Limb (tissue), 2 donors: ENCODE measurements around the gene NFATC3.
"Not testable (repeated sequence)": the region's sequence is repeated elsewhere in the genome, so short reads cannot be mapped to it uniquely, and the experiment has no call there.

Source experiments
- DNase-seq, 2 donors: peaks; one replicate each; pipeline ENCODE4 v3.0.0-alpha.2; 2016; ENCODE audit errors: extremely low spot score in 2 of 2

The NFATC3 gene

DNA sequence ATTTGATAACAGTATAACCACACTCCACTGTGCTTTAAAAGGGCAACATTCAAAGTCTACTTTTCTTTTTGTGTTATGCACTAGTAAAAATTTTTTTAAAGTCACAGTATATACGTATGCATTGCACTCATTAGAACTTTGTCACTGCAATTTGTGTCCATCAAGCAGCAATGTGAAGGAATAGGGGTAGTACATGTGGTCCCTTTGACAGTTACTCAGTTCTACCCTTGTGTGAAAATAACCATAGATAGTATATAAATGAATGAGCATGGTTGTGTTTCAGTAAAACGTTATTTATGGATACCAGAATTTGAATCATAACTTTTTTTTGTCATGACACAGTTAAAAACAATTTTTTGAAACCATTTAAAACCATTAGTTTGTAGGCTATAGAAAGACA is 30.7 kb downstream of the NFATC3 start:
- DNase-seq = no peak

DNA sequence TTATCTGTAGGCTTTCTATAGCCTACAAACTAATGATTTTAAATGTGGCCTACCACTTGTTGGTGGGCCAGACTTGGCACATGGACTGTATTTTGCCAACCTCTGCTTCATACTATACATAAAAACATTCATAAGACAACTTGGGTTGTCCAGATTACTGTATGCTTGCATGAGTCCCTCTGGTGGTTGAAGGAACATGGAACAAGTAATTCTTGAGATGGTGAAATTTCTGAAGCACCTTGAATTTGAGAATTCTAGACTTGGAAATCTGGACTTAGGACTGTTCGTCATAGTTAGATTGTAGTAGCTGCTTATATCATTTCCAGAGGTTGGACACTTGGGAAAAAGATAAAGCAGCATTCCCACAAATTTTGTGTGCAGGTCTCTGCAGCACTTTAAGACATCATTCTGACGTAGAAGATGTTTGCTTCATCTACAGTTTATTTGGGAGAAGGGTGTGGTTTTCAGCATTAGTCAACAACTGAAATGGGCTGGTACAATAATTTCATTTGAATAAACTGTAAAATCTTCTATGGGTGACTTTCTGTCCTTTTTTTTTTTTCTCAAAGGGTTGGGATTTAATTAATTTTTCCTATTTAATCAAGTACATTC is 31.2 kb downstream of the NFATC3 start:
- DNase-seq = no peak

DNA sequence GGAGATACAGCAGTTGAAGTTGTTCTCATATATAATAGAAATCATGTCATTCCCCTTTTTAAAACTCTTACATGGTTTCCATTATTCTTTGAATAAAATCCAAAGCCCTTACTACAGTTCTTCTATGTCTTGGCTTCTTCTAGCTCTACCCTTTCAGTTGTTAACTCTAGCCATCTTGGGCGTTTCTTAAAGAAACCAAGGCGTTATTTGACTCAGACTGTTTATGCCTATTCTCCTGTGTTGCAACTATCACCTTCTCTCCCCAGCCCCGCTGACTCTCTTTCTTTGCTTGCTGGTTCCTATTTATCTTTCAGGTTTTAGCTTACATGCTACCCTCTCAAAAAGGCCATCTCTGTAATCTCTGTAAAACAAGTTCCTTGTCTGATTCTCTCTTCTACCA is 32.7 kb downstream of the NFATC3 start:
- DNase-seq = no peak

DNA sequence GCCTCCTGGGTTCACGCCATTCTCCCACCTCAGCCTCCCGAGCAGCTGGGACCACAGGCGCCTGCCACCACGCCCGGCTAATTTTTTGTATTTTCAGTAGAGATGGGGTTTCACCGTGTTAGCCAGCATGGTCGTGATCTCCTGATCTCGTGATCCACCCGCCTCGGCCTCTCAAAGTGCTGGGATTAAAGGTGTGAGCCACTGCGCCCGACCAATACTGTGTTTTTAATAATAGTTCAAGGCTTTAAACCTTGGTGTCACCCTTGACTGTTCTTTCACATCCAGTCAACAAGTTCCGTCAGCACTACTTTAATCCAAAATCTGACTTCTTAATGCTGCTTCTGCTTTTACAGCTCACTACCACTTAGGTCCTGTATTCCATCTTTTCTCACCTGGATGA is 33.8 kb downstream of the NFATC3 start:
- not testable (repeated sequence) for DNase-seq

DNA sequence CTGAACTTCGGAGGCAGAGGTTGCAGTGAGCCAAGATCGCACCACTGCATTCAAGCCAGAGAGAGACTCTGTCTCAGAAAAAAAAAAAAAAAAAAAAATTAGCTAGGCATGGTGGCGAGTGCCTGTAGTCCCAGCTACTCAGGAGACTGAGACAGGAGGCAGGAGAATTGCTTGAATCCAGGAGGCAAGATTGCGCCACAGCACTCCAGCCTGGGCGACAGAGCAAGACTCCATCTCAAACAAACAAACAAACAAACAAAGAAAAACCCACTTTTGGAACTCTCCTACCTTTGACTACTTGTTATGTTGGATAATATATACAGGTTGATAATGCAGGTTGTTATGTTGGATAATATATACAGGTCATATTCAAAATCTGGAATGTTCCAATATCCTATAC is 35.3 kb downstream of the NFATC3 start:
- DNase-seq = not testable (repeated sequence)

DNA sequence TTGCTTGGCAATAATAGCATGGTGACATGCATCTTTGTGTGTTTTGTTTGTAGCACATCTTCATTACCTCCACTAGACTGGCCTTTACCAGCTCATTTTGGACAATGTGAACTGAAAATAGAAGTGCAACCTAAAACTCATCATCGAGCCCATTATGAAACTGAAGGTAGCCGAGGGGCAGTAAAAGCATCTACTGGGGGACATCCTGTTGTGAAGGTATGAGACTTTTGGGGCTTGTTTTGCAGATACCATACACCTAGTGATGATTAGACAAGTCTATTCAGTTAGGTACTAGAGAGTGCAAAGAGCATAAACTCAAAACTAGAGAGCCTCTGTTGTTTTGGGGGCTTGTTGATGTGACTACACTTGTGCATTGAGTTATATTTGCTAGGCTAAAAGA is 41.2 kb downstream of the NFATC3 start:
- DNase-seq = no peak

DNA sequence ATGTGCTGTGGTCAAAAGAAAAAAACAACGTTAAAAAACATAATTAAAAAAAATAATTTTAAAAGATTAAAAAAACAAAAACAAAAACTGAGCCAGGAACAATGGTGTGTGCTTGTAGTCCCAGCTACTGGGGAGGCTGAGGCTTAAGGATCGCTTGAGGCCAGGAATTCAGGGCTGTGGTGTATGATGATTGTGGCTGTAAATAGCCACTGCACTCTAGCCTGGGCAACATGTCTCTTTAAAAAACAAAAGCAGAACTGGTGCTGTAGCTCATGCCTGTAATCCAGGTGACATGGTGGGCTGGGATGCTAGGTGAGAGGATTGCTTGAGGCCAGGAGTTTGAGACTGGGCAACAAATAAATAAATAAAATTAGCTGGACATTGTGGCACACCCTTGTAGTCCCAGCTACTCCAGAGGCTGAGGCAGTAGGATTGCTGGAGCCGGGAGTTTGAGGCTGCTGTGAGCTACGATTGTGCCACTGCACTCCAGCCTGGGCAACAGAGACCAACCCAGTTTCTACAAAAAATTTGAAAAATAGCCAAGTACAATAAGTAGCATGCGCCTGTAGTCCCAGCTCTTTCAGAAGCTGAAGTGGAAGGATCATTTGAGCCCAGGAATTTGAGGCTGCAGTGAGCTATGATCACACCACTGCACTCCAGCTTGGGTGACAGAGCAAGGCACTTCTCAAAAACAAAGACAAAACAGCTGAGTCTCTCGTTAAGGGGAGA is 43.6 kb downstream of the NFATC3 start:
- no peak for DNase-seq

DNA sequence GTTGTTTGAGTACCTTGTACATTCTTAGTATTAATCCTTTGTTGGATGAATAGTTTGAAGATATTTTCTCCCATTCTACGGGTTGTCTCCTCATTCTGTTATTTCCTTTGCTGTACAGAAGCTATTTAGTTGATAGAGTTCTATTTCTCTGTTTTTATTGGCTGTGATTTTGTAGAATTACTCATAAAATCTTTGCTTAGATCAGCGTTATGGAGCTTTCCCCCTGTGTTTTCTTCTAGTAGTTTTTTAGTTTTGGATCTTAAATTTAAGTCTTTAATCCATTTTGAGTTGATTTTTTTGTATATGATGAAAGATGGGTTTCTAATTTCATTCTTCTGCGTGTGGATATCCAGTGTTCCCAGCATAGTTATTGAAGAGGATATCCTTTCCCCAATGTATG is 45.4 kb downstream of the NFATC3 start:
- DNase-seq = no peak

DNA sequence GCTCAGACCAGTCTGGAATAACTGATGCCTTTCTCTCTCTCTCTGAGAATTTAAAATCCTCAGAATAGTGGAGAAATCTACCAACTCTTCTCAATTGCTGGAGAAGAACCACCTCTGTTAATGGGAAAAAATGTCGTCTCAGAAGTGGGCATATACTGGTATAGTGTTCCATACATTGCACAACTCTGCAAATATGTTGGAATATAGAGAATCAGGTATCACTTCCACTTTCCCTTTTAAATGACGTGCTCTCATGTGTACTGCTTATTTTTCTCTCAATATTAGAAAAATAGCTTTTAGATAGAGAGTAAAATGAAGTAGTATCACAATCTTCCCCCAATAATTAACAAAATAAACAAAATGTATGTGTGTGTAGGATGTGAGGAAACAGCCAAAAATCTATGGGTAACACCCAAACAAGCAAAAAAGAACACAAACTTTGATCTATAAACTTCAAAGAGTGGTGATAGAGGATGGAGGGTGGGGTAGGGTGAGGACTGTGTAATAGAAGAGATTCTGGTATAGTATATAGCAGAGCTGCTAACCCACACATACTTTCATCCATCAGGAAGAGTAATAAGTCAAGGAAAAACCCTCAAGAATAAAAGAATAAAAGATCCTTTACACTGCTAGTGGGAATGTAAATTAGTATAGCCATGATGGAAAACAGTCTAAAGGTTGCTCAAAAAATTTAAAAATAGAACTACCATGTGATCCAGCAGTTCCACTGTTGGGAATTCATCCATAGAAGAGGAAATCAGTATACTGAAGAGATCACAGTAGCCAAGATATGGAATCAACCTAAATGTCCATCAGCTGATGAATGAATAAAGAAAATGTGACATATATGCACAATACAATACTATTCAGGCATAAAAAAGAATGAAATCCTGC is 46.9 kb downstream of the NFATC3 start:
- DNase-seq = no peak

DNA sequence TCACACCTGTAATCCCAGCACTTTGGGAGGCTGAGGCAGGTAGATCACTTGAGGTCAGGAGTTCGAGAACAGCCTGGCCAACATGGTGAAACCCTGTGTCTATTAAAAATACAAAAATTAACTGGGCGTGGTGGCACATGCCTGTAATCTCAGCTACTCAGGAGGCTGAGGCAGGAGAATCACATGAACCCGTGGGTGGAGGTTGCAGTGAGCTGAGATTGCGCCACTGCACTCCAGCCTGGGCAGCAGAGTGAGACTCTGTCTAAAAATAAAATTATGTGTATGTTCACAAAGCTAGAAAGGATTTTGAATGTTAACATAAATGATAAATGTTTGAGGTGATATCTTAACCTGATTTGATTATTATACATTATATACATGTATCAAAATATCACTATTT is 47.8 kb downstream of the NFATC3 start:
- DNase-seq = not testable (repeated sequence)

DNA sequence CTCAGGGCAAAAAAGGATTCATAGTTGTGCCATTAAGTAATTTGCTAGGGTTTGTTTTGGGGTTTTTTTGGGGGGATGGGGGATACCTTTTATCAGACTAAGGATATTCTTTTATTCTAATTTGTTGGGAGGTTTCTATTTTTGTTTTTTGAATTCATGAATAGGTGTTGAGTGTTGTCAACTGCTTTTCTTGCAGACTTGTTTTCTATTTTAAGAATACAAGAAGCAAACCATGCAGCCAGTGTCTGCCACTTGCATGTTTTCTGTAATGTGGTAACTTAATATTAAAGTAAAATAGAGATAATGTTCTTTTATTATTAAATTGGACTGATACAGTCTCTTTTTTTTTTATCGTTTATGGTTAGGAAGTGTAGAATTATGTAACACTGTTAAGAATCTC is 49.5 kb downstream of the NFATC3 start:
- DNase-seq = no peak

DNA sequence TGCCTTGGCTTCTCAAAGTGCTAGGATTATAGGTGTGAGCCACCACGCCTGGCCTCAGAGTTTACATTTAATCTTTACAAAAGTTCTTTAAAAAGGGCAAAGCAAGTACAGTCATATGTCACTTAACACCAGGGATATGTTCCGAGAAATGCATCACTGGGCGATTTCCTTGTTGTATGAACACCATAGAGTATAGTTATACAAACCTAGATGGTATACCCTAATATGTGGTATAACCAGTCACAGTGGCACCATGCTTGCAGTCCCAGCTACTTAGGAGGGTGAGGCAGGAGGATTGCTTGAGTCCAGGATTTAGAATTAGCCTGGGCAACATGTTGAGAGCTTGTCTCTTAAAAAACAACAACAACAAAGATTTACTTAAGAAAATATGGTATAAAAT is 51.3 kb downstream of the NFATC3 start:
- DNase-seq = no peak

DNA sequence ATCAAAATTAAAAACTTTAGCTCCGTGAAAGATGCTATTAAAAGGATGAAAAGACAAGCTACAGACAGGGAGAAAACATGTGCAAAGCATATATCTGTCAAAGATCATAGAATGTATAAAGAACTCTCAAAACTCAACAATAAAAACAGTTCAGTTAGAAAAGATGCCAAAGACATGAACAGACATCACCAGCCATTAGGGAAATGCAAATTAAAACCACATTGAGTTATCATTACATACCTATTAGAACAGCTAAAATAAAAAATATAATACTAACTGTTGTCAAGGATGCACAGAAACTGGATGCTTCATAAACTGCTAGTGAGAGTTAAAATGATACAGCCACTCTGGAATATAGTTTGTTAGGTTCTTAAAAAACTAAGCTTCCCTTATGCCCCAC is 58.8 kb downstream of the NFATC3 start:
- peak in 1 of 2 donors; percentile 15 for DNase-seq

DNA sequence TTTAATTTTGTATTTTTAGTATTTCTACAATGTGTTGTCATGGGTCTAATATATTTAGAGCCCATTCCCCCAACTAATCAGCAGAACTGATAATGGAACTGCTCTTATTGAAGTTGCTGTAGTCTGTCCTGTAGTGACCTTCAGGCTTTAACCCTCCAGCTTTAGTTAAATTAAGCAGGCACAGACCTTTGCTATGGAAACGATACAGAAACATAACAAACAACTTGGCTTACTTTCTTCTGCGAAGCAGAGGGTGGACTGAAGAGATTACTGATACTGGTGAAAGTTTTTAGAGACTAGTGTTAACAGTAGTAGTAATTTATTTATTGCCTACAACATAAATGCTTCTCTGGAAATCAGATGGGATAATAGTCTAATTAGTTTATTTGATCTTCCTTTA is 61.4 kb downstream of the NFATC3 start:
- peak in 1 of 2 donors; percentile 62 for DNase-seq

DNA sequence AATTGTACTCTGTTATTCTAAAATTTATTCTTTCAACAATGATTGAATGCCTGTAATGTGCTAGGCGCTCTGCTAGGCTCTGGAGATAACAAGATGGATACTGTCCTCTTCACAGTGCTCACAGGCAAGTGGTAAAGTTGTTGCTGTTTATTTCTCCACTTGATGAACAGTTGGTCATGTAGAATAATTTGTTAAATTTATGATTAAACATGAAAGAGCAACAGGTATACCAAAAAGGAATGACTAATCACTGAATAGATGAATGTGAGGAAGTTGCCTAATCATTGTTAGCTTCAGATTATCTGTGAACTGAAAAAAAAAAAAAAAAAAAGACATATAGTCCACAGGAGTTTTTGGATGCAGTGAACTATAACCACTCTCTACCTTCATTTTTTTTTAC is 62.3 kb downstream of the NFATC3 start:
- no peak for DNase-seq

DNA sequence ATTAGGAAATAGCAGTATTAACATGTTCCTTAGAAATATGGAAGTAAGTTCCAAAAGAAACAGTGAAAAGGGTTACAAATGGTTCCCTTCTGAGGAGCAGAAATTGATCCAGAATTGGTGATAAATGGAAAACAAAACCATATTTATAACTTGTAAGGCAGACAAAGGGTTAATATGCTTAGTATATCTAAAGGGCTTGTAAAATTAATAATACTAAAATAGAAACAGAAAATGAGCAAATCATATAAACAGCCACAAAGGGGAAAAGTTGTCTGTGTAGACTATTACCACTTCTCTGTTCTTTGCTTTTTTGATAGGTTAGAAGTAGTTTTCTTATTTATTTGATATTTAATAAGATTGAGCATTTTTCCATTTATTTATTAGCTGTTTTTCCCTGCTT is 64.4 kb downstream of the NFATC3 start:
- no peak for DNase-seq

DNA sequence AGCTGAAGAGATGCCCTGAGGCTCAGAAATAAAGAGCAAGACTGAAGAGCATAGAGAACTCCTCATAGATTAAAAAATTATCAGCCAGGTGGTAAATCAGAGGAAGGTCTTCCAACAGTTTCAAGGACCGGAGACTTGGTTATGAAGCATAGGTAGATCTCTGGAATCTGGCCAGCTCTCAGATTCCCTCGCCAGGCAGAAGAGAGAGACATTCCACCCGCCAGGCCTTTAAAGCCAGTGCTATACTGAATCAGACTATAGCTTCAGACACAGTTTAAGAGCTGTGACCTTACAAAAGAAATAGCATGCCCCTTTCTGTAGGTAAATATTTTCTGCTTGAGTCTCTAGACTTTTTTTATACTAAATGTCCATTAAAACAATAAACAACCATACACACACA is 70.3 kb downstream of the NFATC3 start:
- no peak for DNase-seq

DNA sequence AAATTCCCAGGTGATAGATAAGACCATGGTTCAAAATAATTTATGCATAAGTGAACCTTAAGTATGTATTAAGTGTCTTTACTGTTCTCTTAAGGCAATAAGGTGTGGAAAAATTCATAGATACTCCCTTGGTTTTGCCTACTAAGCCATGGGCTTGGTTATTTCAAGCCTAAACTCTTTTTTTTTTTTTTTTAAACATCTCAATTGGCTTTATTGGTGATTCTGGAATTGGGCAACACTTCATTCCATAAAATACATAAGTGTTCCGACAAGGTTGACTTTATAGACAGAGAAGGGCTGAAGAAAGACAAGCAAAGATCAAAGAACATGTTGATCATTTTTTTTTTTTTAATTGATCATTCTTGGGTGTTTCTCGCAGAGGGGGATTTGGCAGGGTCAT is 77.2 kb downstream of the NFATC3 start:
- DNase-seq = no peak

DNA sequence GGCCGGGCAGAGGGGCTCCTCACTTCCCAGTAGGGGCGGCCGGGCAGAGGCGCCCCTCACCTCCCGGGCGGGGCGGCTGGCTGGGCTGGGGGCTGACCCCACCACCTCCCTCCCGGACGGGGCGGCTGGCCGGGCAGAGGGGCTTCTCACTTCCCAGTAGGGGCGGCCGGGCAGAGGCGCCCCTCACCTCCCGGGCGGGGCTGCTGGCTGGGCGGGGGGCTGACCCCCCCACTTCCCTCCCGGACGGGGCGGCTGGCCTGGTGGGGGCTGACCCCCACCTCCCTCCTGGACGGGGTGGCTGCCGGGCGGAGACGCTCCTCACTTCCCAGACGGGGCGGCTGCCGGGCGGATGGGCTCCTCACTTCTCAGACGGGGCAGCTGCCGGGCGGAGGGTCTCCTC is 78.1 kb downstream of the NFATC3 start:
- not testable (repeated sequence) for DNase-seq

DNA sequence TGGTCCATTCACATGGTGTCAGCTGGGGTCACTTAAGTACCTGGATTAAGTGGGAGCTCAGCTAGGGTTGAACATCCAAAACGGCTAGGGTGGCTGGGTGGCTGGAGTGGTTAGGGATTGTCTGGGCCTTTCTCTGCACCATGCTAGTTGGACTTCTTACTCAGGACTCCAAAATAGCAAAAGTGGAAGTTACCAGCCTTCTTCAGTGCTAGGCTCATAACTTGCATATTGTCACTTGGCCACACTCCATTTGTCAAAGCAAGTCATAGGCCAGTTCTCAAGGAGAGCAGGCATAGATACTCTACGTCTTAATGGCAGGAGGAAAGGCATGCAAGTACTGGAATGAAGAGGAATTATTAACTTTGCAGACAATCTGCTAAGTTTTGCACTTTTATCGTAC is 81.1 kb downstream of the NFATC3 start:
- DNase-seq = no peak

DNA sequence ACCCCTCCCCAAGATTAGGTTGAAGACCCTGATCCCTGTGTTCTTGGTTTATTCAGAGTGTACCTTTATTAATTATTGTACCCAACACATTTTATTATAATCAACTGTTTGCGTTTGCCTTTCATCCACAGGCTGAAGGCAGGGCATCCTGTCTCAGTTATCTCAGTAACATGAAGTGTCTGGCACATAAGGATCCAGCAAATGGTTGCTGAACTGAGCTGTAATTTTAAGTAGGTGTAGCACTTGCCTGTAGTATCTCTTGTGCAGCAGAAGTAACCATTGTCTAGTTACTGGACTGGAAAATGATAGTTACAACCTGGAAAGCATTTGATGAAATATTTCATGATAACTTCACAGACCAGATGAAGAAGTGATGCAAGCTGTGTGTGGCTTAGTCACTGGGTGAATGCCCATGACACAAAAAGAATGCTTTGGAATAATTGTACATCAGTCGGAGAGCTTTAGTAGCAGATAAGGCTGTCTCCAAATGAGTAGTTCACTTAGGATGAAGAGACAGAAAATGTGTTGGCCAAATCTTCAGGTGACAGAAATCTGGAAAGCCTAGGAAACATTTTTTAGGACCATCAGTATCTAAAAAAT is 94.1 kb downstream of the NFATC3 start:
- DNase-seq = no peak

DNA sequence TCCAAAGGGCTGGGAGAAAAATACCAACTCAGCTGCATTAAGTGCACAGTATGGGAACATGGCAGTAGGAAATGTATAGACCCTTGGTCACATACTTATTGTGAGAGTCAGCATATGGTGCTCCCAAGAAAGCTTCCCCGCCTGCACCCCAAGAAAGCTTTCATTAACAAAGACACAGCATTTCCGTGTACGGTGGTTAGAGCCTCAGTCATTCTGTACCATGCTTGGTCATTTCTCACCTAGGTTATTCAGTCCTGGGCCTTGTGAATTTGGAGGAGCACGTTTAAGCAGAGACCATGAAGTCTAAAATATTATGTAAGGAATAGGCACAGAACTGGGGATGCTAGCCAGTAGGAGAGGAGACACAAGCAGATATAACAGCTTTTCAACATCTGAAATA is 94.7 kb downstream of the NFATC3 start:
- no peak for DNase-seq
